GM10266 (cell line): ENCODE data around the gene USP3.
A peak's percentile ranks its signal among the peaks of the same experiment; 100 is the strongest.

Experiments
- DNase-seq: peaks from one replicate; pipeline ENCODE4 v3.0.0; 2012; ENCODE audit errors: extremely low spot score
- CTCF ChIP-seq: IDR thresholded peaks from 2 replicates; pipeline ENCODE4 v1.5.1; 2012; ENCODE audit warnings: mild to moderate bottlenecking, low read depth; ENCODE audit not compliant: control insufficient read depth, insufficient read depth; ENCODE audit errors: missing control alignments

Gene USP3

GRCh38 chr15:63597038-63597790 lies 92.8 kb downstream of the USP3 start, which contains the start of gene FBXL22:
TSS of gene FBXL22 (plus strand) at chr15:63597387. CDS start at chr15:63597393, 6 bp downstream.
- no peak for DNase-seq

GRCh38 chr15:63597821-63598220 lies 93.4 kb downstream of the USP3 start:
- TF ChIP-seq CTCF = no peak
- DNase-seq = no peak

More at GRCh38 chr15:63597038-63597790, 92.8 kb downstream of the USP3 start, which contains the start of gene FBXL22:
- TF ChIP-seq CTCF = no peak

- DNase-seq = no peak
- TF ChIP-seq CTCF = no peak
Measured at GRCh38 chr15:63598473-63599400, 94.3 kb downstream of the USP3 start.

- DNase-seq = peak; percentile 45
Measured at GRCh38 chr15:63599401-63600000, 95.1 kb downstream of the USP3 start.

GRCh38 chr15:63600001-63600615 lies 95.7 kb downstream of the USP3 start:
- DNase-seq = no peak
- no peak for TF ChIP-seq CTCF

More at GRCh38 chr15:63599401-63600000, 95.1 kb downstream of the USP3 start:
- peak; percentile 71 for TF ChIP-seq CTCF

GRCh38 chr15:63600616-63601025 lies 96.2 kb downstream of the USP3 start:
- peak; percentile 48 for TF ChIP-seq CTCF
- DNase-seq = peak; percentile 94
